Thoracic aorta endothelial cell (primary cell): ENCODE data around the gene CD109. TPM values are rescaled to one million over a fixed set of nuclear protein-coding genes. Genes with fewer than 3 reads are reported as not detected.

Source experiments
- total RNA-seq: library from RNA; depleted of rRNA; stranded (reverse); fragments of >200 nt; gene quantifications from 2 replicates; pipeline ENCODE4 v1.2.3, GENCODE V29; 2012

CD109 gene
- 30.5 and 44.1 TPM in 2 replicates for total RNA-seq

GRCh38 chr6:73695619-73696421 lies at the start of gene CD109:
TSS of gene CD109 (plus strand) at chr6:73696203. CDS start at chr6:73696216, 13 bp downstream.

GRCh38 chr6:73653571-73654424 lies 42.2 kb upstream of the CD109 start, which contains the start of gene SLC17A5:
TSS of gene SLC17A5 (minus strand) at chr6:73653992. CDS start at chr6:73653886, 106 bp downstream.

Other genes with a start within 250 kb of the CD109 start
- 11.3 and 14.3 TPM in 2 replicates for gene CGAS, start 243.9 kb upstream of the CD109 start, total RNA-seq
- 38.2 and 41.8 TPM in 2 replicates for gene MTO1, start 234.5 kb upstream of the CD109 start, total RNA-seq
- gene EEF1A1, start 175.2 kb upstream of the CD109 start, total RNA-seq = 14,327 and 16,437 TPM in 2 replicates
- 17.1 and 18.2 TPM in 2 replicates for gene SLC17A5, start 42.2 kb upstream of the CD109 start, total RNA-seq